WTC11 (cell line): ENCODE data around the gene WIZ. TPM values are rescaled to one million over a fixed set of nuclear protein-coding genes. Genes with fewer than 3 reads are reported as not detected.
A peak's percentile ranks its signal among the peaks of the same experiment; 100 is the strongest.

ENCODE experiments used
- ATAC-seq: fragments of 200-7000 bp; cut with Tn5 transposase; 2 replicates; pipeline ENCODE4 v1.10.0; 2021; ENCODE audit warnings: mild to moderate bottlenecking, moderate library complexity
- CTCF ChIA-PET: fragments of 300-600 bp; sonication (Branson Sonifier 250); formaldehyde crosslinking; loops from one replicate; lab custom pipeline; 2021; ENCODE audit warnings: antibody characterized with exemption; lab: Charles Lee
- POLR2A ChIA-PET: fragments of 350-600 bp; sonication (Branson Sonifier 250); formaldehyde crosslinking; loops from one replicate; lab custom pipeline; 2021; ENCODE audit warnings: antibody characterized with exemption; lab: Charles Lee
- DNase-seq: peaks from one replicate; pipeline ENCODE4 v3.0.0; 2021; ENCODE audit warnings: low spot score
- H3K27ac Mint-ChIP-seq: 2 replicates; pipeline ENCODE4 v1.8.0; 2021; ENCODE audit warnings: mixed read lengths
- H3K27me3 Mint-ChIP-seq: 2 replicates; pipeline ENCODE4 v1.8.0; 2021; ENCODE audit warnings: low read depth, mild to moderate bottlenecking, moderate library complexity, mixed read lengths
- H3K36me3 Mint-ChIP-seq: 2 replicates; pipeline ENCODE4 v1.8.0; 2021; ENCODE audit warnings: mixed read lengths
- H3K4me1 Mint-ChIP-seq: 2 replicates; pipeline ENCODE4 v1.8.0; 2022; ENCODE audit warnings: mixed read lengths
- H3K4me3 Mint-ChIP-seq: 2 replicates; pipeline ENCODE4 v1.8.0; 2021; ENCODE audit warnings: mild to moderate bottlenecking, moderate library complexity, mixed read lengths
- H3K9me3 Mint-ChIP-seq: 2 replicates; pipeline ENCODE4 v1.8.0; 2021; ENCODE audit warnings: mixed read lengths
- AFF4 ChIP-seq: sonication (generic); formaldehyde crosslinking; IDR thresholded peaks from 2 replicates; pipeline ENCODE4 v1.8.1; 2023; ENCODE audit warnings: mild to moderate bottlenecking, missing genetic modification reagents, borderline replicate concordance
- E2F1 ChIP-seq: sonication (generic); formaldehyde crosslinking; IDR thresholded peaks from 2 replicates; pipeline ENCODE4 v1.8.0; 2022; ENCODE audit warnings: mild to moderate bottlenecking, missing genetic modification reagents
- IRF1 ChIP-seq: sonication (generic); formaldehyde crosslinking; IDR thresholded peaks from 2 replicates; pipeline ENCODE4 v1.8.0; 2023; ENCODE audit warnings: missing genetic modification reagents
- SMAD3 ChIP-seq: sonication (generic); formaldehyde crosslinking; IDR thresholded peaks from 2 replicates; pipeline ENCODE4 v1.8.0; 2022; ENCODE audit warnings: missing genetic modification reagents, mild to moderate bottlenecking, borderline replicate concordance
- SOX15 ChIP-seq: fragments of 250-450 bp; sonication (Bioruptor Pico); IDR thresholded peaks from 2 replicates; pipeline ENCODE4 v1.9.0; 2021; ENCODE audit warnings: mild to moderate bottlenecking
- SP1 ChIP-seq: sonication (generic); formaldehyde crosslinking; conservative IDR thresholded peaks from 2 replicates; pipeline ENCODE4 v1.8.1; 2022; ENCODE audit warnings: missing genetic modification reagents
- TCF7 ChIP-seq: sonication (generic); formaldehyde crosslinking; IDR thresholded peaks from 2 replicates; pipeline ENCODE4 v1.8.0; 2022; ENCODE audit warnings: mild to moderate bottlenecking, low read depth, missing genetic modification reagents, moderate library complexity
- TEAD1 ChIP-seq: sonication (generic); formaldehyde crosslinking; IDR thresholded peaks from 2 replicates; pipeline ENCODE4 v1.8.0; 2022; ENCODE audit warnings: mild to moderate bottlenecking, missing genetic modification reagents
- ZMAT4 ChIP-seq: fragments of 250-450 bp; sonication (Bioruptor Pico); IDR thresholded peaks from 2 replicates; pipeline ENCODE4 v1.9.0; 2021; ENCODE audit warnings: mild to moderate bottlenecking
- ZNF396 ChIP-seq: fragments of 250-450 bp; sonication (Bioruptor Pico); IDR thresholded peaks from 2 replicates; pipeline ENCODE4 v1.8.0; 2021; ENCODE audit warnings: mild to moderate bottlenecking, moderate library complexity, borderline replicate concordance
- ZNF416 ChIP-seq: fragments of 250-450 bp; sonication (Bioruptor Pico); IDR thresholded peaks from 2 replicates; pipeline ENCODE4 v1.9.0; 2021; ENCODE audit warnings: mild to moderate bottlenecking, inconsistent platforms
- total RNA-seq: library from RNA; stranded (reverse); gene quantifications from 3 replicates; pipeline ENCODE4 v1.2.3, GENCODE V29; 2021

WIZ gene
- total RNA-seq, 1 experiment from 2014 or later, result 43.9 TPM

- TF ChIP-seq IRF1, result no peak
- no peak for TF ChIP-seq E2F1 (CRISPR knock-in tag)
- no peak for TF ChIP-seq TCF7 (CRISPR knock-in tag)
- no peak for TF ChIP-seq ZNF416 (CRISPR knock-in tag)
- no peak for TF ChIP-seq SMAD3 (CRISPR knock-in tag)
- TF ChIP-seq AFF4, result no peak
Observed at GRCh38 chr19:15436826-15437110, 13.0 kb downstream of the WIZ start (continued).

GRCh38 chr19:15436012-15436825 lies 13.5 kb downstream of the WIZ start:
- ChIA-PET POLR2A (no interaction called here), CTCF (interaction anchor here (0.9 to 3.7 kb wide), 3 partner anchors 17 to 335 kb away, joined by 3 to 15 read pairs (median 12); partner anchors contain the start of gene AKAP8L)
- Mint-ChIP-seq H3K9me3 (no peaks in the 10 kb centered on the region), H3K27me3 (no peaks in the 10 kb centered on the region; the same call in 1 of the 2 replicates), H3K27ac (peak overlapping the region; percentile 49; the same call in 1 of the 2 replicates), H3K4me1 (peaks cover 14% of the 10 kb centered on the region), H3K4me3 (no peak overlapping the region), H3K36me3 (no peaks in the 10 kb centered on the region)
- DNase-seq (no peak), ATAC-seq (no peak)
- TF ChIP-seq TEAD1 (CRISPR knock-in tag), result no peak
- TF ChIP-seq ZNF396 (CRISPR knock-in tag), result no peak

GRCh38 chr19:15433519-15434069 lies 16.2 kb downstream of the WIZ start:
- Mint-ChIP-seq H3K4me3 (peak overlapping the region; percentile 98), H3K27me3 (no peaks in the 10 kb centered on the region; the same call in 1 of the 2 replicates), H3K4me1 (peaks cover 19% of the 10 kb centered on the region), H3K36me3 (no peaks in the 10 kb centered on the region), H3K9me3 (no peaks in the 10 kb centered on the region), H3K27ac (peak overlapping the region; percentile 97)
- POLR2A ChIA-PET, result interaction anchor here (0.6 to 2.4 kb wide), 3 partner anchors 15 to 266 kb away, joined by 4 to 22 read pairs (median 9); partner anchors contain the start of gene AKAP8L
- no peak; the same call in 1 of the 2 replicates for ATAC-seq
- CTCF ChIA-PET, result interaction anchor here (1.0 to 1.9 kb wide), 6 partner anchors 14 to 313 kb away, joined by 5 to 22 read pairs (median 8); partner anchors contain the start of gene AKAP8L
- DNase-seq, result no peak
- TF ChIP-seq SOX15 (CRISPR knock-in tag) (no peak), SP1 (CRISPR knock-in tag) (no peak), ZMAT4 (no peak)
